ENCODE data around the gene JOSD1.

The JOSD1 gene

GRCh38 chr22:38707346-38707745 is 6.6 kb upstream of the JOSD1 start:
- H3K27ac ChIP-seq (ENCODE audit: low read length), result peak overlapping the region; percentile 80
- H4K20me1 ChIP-seq (ENCODE audit: insufficient read depth, low read length), result peaks cover 51% of the 10 kb centered on the region
- H2AFZ ChIP-seq (ENCODE audit: low read depth, low read length), result no peak overlapping the region
- no peaks in the 10 kb centered on the region for H3K27me3 ChIP-seq (ENCODE audit: insufficient read depth, low read length, poor library complexity)
- peaks cover 47% of the 10 kb centered on the region for H3K36me3 ChIP-seq (ENCODE audit: insufficient read depth, low read length)
- ATAC-seq (ENCODE audit: insufficient read depth, low read depth), result no peak
- no peaks in the 10 kb centered on the region for H3K9me3 ChIP-seq (ENCODE audit: insufficient read depth, low read length, severe bottlenecking)
- H3K4me2 ChIP-seq (ENCODE audit: insufficient read depth, low read length), result peak overlapping the region; percentile 76
- H3K79me2 ChIP-seq (ENCODE audit: insufficient read depth, low read length), result peaks cover 66% of the 10 kb centered on the region
- no peak for DNase-seq
- H3K9ac ChIP-seq (ENCODE audit: low read depth, low read length), result peak overlapping the region; percentile 84
- H3K4me3 ChIP-seq (ENCODE audit: low read depth in 1 of 2, low read length in 2 of 2), result peak overlapping the region; percentile 67 to 69
- TF ChIP-seq, protein P1, sequence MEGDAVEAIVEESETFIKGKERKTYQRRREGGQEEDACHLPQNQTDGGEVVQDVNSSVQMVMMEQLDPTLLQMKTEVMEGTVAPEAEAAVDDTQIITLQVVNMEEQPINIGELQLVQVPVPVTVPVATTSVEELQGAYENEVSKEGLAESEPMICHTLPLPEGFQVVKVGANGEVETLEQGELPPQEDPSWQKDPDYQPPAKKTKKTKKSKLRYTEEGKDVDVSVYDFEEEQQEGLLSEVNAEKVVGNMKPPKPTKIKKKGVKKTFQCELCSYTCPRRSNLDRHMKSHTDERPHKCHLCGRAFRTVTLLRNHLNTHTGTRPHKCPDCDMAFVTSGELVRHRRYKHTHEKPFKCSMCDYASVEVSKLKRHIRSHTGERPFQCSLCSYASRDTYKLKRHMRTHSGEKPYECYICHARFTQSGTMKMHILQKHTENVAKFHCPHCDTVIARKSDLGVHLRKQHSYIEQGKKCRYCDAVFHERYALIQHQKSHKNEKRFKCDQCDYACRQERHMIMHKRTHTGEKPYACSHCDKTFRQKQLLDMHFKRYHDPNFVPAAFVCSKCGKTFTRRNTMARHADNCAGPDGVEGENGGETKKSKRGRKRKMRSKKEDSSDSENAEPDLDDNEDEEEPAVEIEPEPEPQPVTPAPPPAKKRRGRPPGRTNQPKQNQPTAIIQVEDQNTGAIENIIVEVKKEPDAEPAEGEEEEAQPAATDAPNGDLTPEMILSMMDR (IDR thresholded peaks at IDR 0.05; ENCODE audit: borderline replicate concordance, extremely low read depth, low read length, poor library complexity, severe bottlenecking), result no peak
- TF ChIP-seq EZH2 (IDR thresholded peaks at IDR 0.05; ENCODE audit: borderline replicate concordance, low read depth, low read length, severe bottlenecking), result no peak
- peaks cover 37% of the 10 kb centered on the region for H3K4me1 ChIP-seq (ENCODE audit: insufficient read depth, low read length)

GRCh38 chr22:38706901-38707195 is 6.1 kb upstream of the JOSD1 start:
- DNase-seq (no peak), ATAC-seq (ENCODE audit: insufficient read depth, low read depth) (no peak)
- Histone ChIP-seq H3K4me1 (ENCODE audit: insufficient read depth, low read length) (peaks cover 39% of the 10 kb centered on the region), H3K4me2 (ENCODE audit: insufficient read depth, low read length) (peak overlapping the region; percentile 76), H3K27me3 (ENCODE audit: insufficient read depth, low read length, poor library complexity) (no peaks in the 10 kb centered on the region), H3K27ac (ENCODE audit: low read length) (peak overlapping the region; percentile 80), H3K9ac (ENCODE audit: low read depth, low read length) (peak overlapping the region; percentile 84), H2AFZ (ENCODE audit: low read depth, low read length) (no peak overlapping the region), H3K79me2 (ENCODE audit: insufficient read depth, low read length) (peaks cover 61% of the 10 kb centered on the region), H3K9me3 (ENCODE audit: insufficient read depth, low read length, severe bottlenecking) (no peaks in the 10 kb centered on the region), H3K4me3 (ENCODE audit: low read depth in 1 of 2, low read length in 2 of 2) (peak overlapping the region; percentile 67 to 69), H3K36me3 (ENCODE audit: insufficient read depth, low read length) (peaks cover 42% of the 10 kb centered on the region), H4K20me1 (ENCODE audit: insufficient read depth, low read length) (peaks cover 47% of the 10 kb centered on the region)
- TF ChIP-seq EZH2 (IDR thresholded peaks at IDR 0.05; ENCODE audit: borderline replicate concordance, low read depth, low read length, severe bottlenecking), result no peak
- TF ChIP-seq, protein P1 (IDR thresholded peaks at IDR 0.05; ENCODE audit: borderline replicate concordance, extremely low read depth, low read length, poor library complexity, severe bottlenecking), result no peak

- no peaks in the 10 kb centered on the region for H3K27me3 ChIP-seq (ENCODE audit: insufficient read depth, low read length, poor library complexity)
- H3K79me2 ChIP-seq (ENCODE audit: insufficient read depth, low read length), result peaks cover 58% of the 10 kb centered on the region
- H3K4me2 ChIP-seq (ENCODE audit: insufficient read depth, low read length), result peak overlapping the region; percentile 76
- H3K4me1 ChIP-seq (ENCODE audit: insufficient read depth, low read length), result peaks cover 45% of the 10 kb centered on the region
- no peaks in the 10 kb centered on the region for H3K9me3 ChIP-seq (ENCODE audit: insufficient read depth, low read length, severe bottlenecking)
- peak overlapping the region; percentile 67 to 69 for H3K4me3 ChIP-seq (ENCODE audit: low read depth in 1 of 2, low read length in 2 of 2)
- peaks cover 44% of the 10 kb centered on the region for H4K20me1 ChIP-seq (ENCODE audit: insufficient read depth, low read length)
- H3K27ac ChIP-seq (ENCODE audit: low read length), result peak overlapping the region; percentile 80
- DNase-seq (peak; percentile 54), ATAC-seq (ENCODE audit: insufficient read depth, low read depth) (0 out of 3 replicates have a peak, but pooled peaks have one; percentile 0)
- H3K36me3 ChIP-seq (ENCODE audit: insufficient read depth, low read length), result peaks cover 40% of the 10 kb centered on the region
- peak overlapping the region; percentile 78 for H2AFZ ChIP-seq (ENCODE audit: low read depth, low read length)
- TF ChIP-seq, protein P1 (IDR thresholded peaks at IDR 0.05; ENCODE audit: borderline replicate concordance, extremely low read depth, low read length, poor library complexity, severe bottlenecking), result no peak
- TF ChIP-seq EZH2 (IDR thresholded peaks at IDR 0.05; ENCODE audit: borderline replicate concordance, low read depth, low read length, severe bottlenecking), result no peak
- H3K9ac ChIP-seq (ENCODE audit: low read depth, low read length), result peak overlapping the region; percentile 84
Measured at GRCh38 chr22:38706101-38706900, 5.6 kb upstream of the JOSD1 start.

Data from DND-41 (cell line).